Measurements from ENCODE around the gene AHCTF1. TPM values are rescaled to one million over a fixed set of nuclear protein-coding genes. Genes with fewer than 3 reads are reported as not detected.

AHCTF1 gene
- total RNA-seq, 1 experiment from 2014 or later = 42.3 TPM

- no peak for TF ChIP-seq CTCF (IDR thresholded peaks at IDR 0.05; ENCODE audit: insufficient read depth in 1 of 2, low read depth in 1 of 2, low read length in 1 of 2, severe bottlenecking in 1 of 2, unreplicated experiment in 1 of 2)
- no peaks in the 10 kb centered on the region for H3K36me3 ChIP-seq (ENCODE audit: control insufficient read depth, insufficient read depth, low read length)
- H3K27ac Mint-ChIP-seq (ENCODE audit: unreplicated experiment) = no peak overlapping the region
- H3K4me3 ChIP-seq (ENCODE audit: low read depth, low read length) = no peak overlapping the region
- peaks cover 4% of the 10 kb centered on the region; the same call in 1 of the 2 replicates for H3K4me1 ChIP-seq
- CTCF ChIA-PET = no interaction called here
- POLR2A ChIA-PET = no interaction called here
- H3K36me3 Mint-ChIP-seq (ENCODE audit: insufficient read depth, unreplicated experiment) = peaks cover 5% of the 10 kb centered on the region
- no peak for DNase-seq
- no peaks in the 10 kb centered on the region for H3K27me3 ChIP-seq (replicated peaks; ENCODE audit: control insufficient read depth, insufficient read depth, low read length)
- no peaks in the 10 kb centered on the region for H3K27me3 Mint-ChIP-seq (ENCODE audit: insufficient read depth, unreplicated experiment)
- H3K4me3 Mint-ChIP-seq (ENCODE audit: unreplicated experiment) = no peak overlapping the region
- no peaks in the 10 kb centered on the region for H3K4me1 Mint-ChIP-seq (ENCODE audit: low read depth, unreplicated experiment)
- no TSS peak for BruUV-seq (replicated peaks)
- H3K9me3 ChIP-seq = peaks cover 16% of the 10 kb centered on the region
- intact Hi-C loops (cut with micrococcal nuclease; ENCODE audit: unreplicated experiment) = no loop called here
- peaks cover 23% of the 10 kb centered on the region for H3K9me3 Mint-ChIP-seq (ENCODE audit: unreplicated experiment)
Measured at GRCh38 chr1:246828818-246829217, 102.9 kb downstream of the AHCTF1 start.

- no TSS peak for BruUV-seq (replicated peaks)
- intact Hi-C loops (cut with micrococcal nuclease; ENCODE audit: unreplicated experiment) = no loop called here
- no peaks in the 10 kb centered on the region for H3K36me3 ChIP-seq (ENCODE audit: control insufficient read depth, insufficient read depth, low read length)
- peaks cover 16% of the 10 kb centered on the region for H3K9me3 ChIP-seq
- no peak overlapping the region for H3K4me3 ChIP-seq (ENCODE audit: low read depth, low read length)
- H3K4me1 ChIP-seq = no peaks in the 10 kb centered on the region
- POLR2A ChIA-PET = no interaction called here
- Mint-ChIP-seq H3K4me3 (ENCODE audit: unreplicated experiment) (no peak overlapping the region), H3K4me1 (ENCODE audit: low read depth, unreplicated experiment) (no peaks in the 10 kb centered on the region), H3K36me3 (ENCODE audit: insufficient read depth, unreplicated experiment) (peaks cover 5% of the 10 kb centered on the region), H3K9me3 (ENCODE audit: unreplicated experiment) (peaks cover 23% of the 10 kb centered on the region), H3K27ac (ENCODE audit: unreplicated experiment) (no peak overlapping the region), H3K27me3 (ENCODE audit: insufficient read depth, unreplicated experiment) (no peaks in the 10 kb centered on the region)
- TF ChIP-seq CTCF (IDR thresholded peaks at IDR 0.05; ENCODE audit: insufficient read depth in 1 of 2, low read depth in 1 of 2, low read length in 1 of 2, severe bottlenecking in 1 of 2, unreplicated experiment in 1 of 2) = no peak
- no peak for DNase-seq
- no peaks in the 10 kb centered on the region for H3K27me3 ChIP-seq (replicated peaks; ENCODE audit: control insufficient read depth, insufficient read depth, low read length)
- CTCF ChIA-PET = interaction anchor here (0.6 kb wide), 1 partner anchor 161 kb away, joined by 3 read pairs; no protein-coding TSS in a partner anchor
Measured at GRCh38 chr1:246827396-246827795, 104.4 kb downstream of the AHCTF1 start.

- Histone ChIP-seq H3K4me1 (no peaks in the 10 kb centered on the region), H3K4me3 (ENCODE audit: low read depth, low read length) (no peak overlapping the region), H3K27me3 (replicated peaks; ENCODE audit: control insufficient read depth, insufficient read depth, low read length) (no peaks in the 10 kb centered on the region), H3K36me3 (ENCODE audit: control insufficient read depth, insufficient read depth, low read length) (no peaks in the 10 kb centered on the region), H3K9me3 (peaks cover 16% of the 10 kb centered on the region)
- TF ChIP-seq CTCF (IDR thresholded peaks at IDR 0.05; ENCODE audit: insufficient read depth in 1 of 2, low read depth in 1 of 2, low read length in 1 of 2, severe bottlenecking in 1 of 2, unreplicated experiment in 1 of 2) = no peak
- ChIA-PET POLR2A (no interaction called here), CTCF (no interaction called here)
- Mint-ChIP-seq H3K9me3 (ENCODE audit: unreplicated experiment) (peaks cover 23% of the 10 kb centered on the region), H3K4me1 (ENCODE audit: low read depth, unreplicated experiment) (no peaks in the 10 kb centered on the region), H3K27ac (ENCODE audit: unreplicated experiment) (no peak overlapping the region), H3K36me3 (ENCODE audit: insufficient read depth, unreplicated experiment) (peaks cover 5% of the 10 kb centered on the region), H3K27me3 (ENCODE audit: insufficient read depth, unreplicated experiment) (no peaks in the 10 kb centered on the region), H3K4me3 (ENCODE audit: unreplicated experiment) (no peak overlapping the region)
- DNase-seq = no peak
- BruUV-seq (replicated peaks) = no TSS peak
- intact Hi-C loops (cut with micrococcal nuclease; ENCODE audit: unreplicated experiment) = no loop called here
Measured at GRCh38 chr1:246825557-246826175, 106.1 kb downstream of the AHCTF1 start.

Data from Caco-2 (cell line).